ENCODE data around the gene STK24. TPM values are rescaled to one million over a fixed set of nuclear protein-coding genes. Genes with fewer than 3 reads are reported as not detected.
"Not testable (repeated sequence)": the region's sequence is repeated elsewhere in the genome, so short reads cannot be mapped to it uniquely, and the experiment has no call there.

STK24 gene
- total and polyA plus RNA-seq, 5 donors, result 44.9 to 66.9 (median 62.2) TPM

GRCh38 chr13:98569494-98570367 is 7.2 kb downstream of the STK24 start:
- intact Hi-C loops (cut with DNase I), result loop anchor here (5.0 to 10.0 kb wide), 5 partner anchors 65 to 115 kb away; no protein-coding TSS in a partner anchor
- H3K9me3 ChIP-seq (ENCODE audit: control insufficient read depth, low read length); H3K4me3 ChIP-seq (ENCODE audit: low read length); ATAC-seq; DNase-seq; H3K27me3 ChIP-seq (ENCODE audit: control insufficient read depth, insufficient read depth); H3K27ac ChIP-seq (ENCODE audit: low read length): not testable (repeated sequence)
- H3K4me1 ChIP-seq (ENCODE audit: control insufficient read depth, insufficient read depth, low read length), result peaks cover 32% of the 10 kb centered on the region
- WGBS, result 84% methylated on average over 17 of the region's 17 CpGs

DNA sequence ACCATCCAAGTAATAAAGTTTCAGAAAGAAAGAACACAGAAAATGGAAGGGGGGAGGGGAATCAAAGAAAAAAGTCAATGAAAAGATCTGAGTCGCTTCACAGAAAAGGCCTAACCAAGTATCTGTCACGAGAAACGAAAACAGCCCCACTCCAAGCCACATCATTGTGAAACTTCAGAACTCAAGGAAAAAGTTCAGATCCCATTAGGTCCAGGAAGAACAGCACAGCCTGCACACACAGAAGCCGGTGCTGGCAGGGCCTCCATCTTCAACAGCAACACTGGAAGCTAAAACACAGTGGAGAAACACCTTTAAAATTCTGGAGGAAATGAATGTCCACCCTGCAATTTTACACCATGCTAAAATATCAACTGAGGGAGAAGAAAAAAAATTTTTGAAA is 8.0 kb downstream of the STK24 start:
- WGBS, result 91% methylated on average over 4 of the region's 4 CpGs
- H3K4me3 ChIP-seq (ENCODE audit: low read length), result no peak overlapping the region
- H3K4me1 ChIP-seq (ENCODE audit: control insufficient read depth, insufficient read depth, low read length), result peaks cover 34% of the 10 kb centered on the region
- no peaks in the 10 kb centered on the region for H3K27me3 ChIP-seq (ENCODE audit: control insufficient read depth, insufficient read depth)
- H3K9me3 ChIP-seq (ENCODE audit: control insufficient read depth, low read length), result no peaks in the 10 kb centered on the region
- ATAC-seq (no peak), DNase-seq (no peak)
- intact Hi-C loops (cut with DNase I), result loop anchor here in 1 of 4 donors (10.0 kb wide), 1 partner anchor 64 kb away; no protein-coding TSS in a partner anchor
- no peak overlapping the region for H3K27ac ChIP-seq (ENCODE audit: low read length)

DNA sequence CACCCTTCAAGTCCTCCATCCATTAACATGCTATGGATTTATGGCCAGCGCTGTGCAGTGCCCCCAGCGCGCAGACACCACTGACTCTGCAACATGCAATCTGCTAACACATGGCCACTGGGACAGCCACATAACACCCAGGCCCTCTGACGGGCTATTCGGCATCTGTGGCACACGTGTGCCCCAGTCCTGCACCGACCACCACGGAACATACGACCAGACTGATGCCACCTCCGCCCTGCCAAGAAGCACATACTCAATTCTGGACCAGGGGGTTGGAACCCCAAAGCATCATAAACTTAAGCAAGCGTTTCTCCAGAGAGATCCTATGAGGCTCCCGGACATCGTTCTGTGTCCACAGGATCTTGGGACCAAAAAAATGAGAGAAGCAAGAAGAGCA is 9.8 kb downstream of the STK24 start:
- intact Hi-C loops (cut with DNase I), result loop anchor here in 1 of 4 donors (10.0 kb wide), 1 partner anchor 62 kb away; no protein-coding TSS in a partner anchor
- WGBS, result 98% methylated on average over 13 of the region's 13 CpGs

GRCh38 chr13:98565726-98566565 is 11.0 kb downstream of the STK24 start:
- peak; percentile 49 to 80 (median 74) for DNase-seq
- peak; percentile 83 to 90 for ATAC-seq
- H3K4me1 ChIP-seq (ENCODE audit: control insufficient read depth, insufficient read depth, low read length), result peaks cover 29% of the 10 kb centered on the region
- intact Hi-C loops (cut with DNase I), result loop anchor here in 1 of 4 donors (10.0 kb wide), 1 partner anchor 61 kb away; no protein-coding TSS in a partner anchor
- no peaks in the 10 kb centered on the region for H3K27me3 ChIP-seq (ENCODE audit: control insufficient read depth, insufficient read depth)
- H3K9me3 ChIP-seq (ENCODE audit: control insufficient read depth, low read length), result no peaks in the 10 kb centered on the region
- no peak overlapping the region for H3K4me3 ChIP-seq (ENCODE audit: low read length)
- WGBS, result 31% methylated on average over 18 of the region's 18 CpGs
- peak overlapping the region; percentile 61 for H3K27ac ChIP-seq (ENCODE audit: low read length)

More for the DNA sequence above, 9.8 kb downstream of the STK24 start:
- Histone ChIP-seq H3K9me3 (ENCODE audit: control insufficient read depth, low read length) (no peaks in the 10 kb centered on the region), H3K4me3 (ENCODE audit: low read length) (no peak overlapping the region), H3K4me1 (ENCODE audit: control insufficient read depth, insufficient read depth, low read length) (peaks cover 38% of the 10 kb centered on the region), H3K27ac (ENCODE audit: low read length) (no peak overlapping the region), H3K27me3 (ENCODE audit: control insufficient read depth, insufficient read depth) (no peaks in the 10 kb centered on the region)
- no peak for ATAC-seq
- no peak for DNase-seq

GRCh38 chr13:98564204-98564603 is 12.7 kb downstream of the STK24 start:
- Histone ChIP-seq H3K27ac (ENCODE audit: low read length) (peak overlapping the region; percentile 15), H3K4me3 (ENCODE audit: low read length) (no peak overlapping the region), H3K27me3 (ENCODE audit: control insufficient read depth, insufficient read depth) (no peaks in the 10 kb centered on the region), H3K9me3 (ENCODE audit: control insufficient read depth, low read length) (no peaks in the 10 kb centered on the region), H3K4me1 (ENCODE audit: control insufficient read depth, insufficient read depth, low read length) (peaks cover 29% of the 10 kb centered on the region)
- intact Hi-C loops (cut with DNase I), result loop anchor here in 1 of 4 donors (10.0 kb wide), 1 partner anchor 59 kb away; no protein-coding TSS in a partner anchor
- ATAC-seq (no peak), DNase-seq (no peak)
- 78% methylated on average over 9 of the region's 9 CpGs for WGBS

- 35% methylated on average over 6 of the region's 6 CpGs for WGBS
- intact Hi-C loops (cut with DNase I), result loop anchor here in 1 of 4 donors (10.0 kb wide), 1 partner anchor 58 kb away; no protein-coding TSS in a partner anchor
Observed at GRCh38 chr13:98563071-98563470, 13.8 kb downstream of the STK24 start.

DNA sequence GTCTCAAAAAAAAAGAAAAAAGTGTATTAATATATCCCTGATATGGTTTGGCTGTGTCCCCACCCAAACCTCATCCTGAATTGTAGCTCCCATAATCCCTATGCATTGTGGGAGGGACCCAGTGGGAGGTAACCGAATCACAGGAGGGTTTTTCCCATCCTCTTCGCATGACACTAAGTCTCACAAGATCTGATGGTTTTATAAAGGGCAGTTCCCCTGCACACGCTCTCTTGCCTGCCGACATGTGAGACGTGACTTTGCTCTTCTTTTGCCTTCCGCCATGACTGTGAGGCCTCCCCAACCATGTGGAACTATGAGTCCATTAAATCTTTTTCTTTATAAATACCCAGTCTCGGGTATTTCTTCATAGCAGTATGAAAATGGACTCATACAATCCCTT is 17.7 kb downstream of the STK24 start:
- no peak for ATAC-seq
- WGBS, result 95% methylated on average over 7 of the region's 7 CpGs
- H3K4me1 ChIP-seq (ENCODE audit: control insufficient read depth, insufficient read depth, low read length), result peaks cover 23% of the 10 kb centered on the region
- no peaks in the 10 kb centered on the region for H3K27me3 ChIP-seq (ENCODE audit: control insufficient read depth, insufficient read depth)
- H3K27ac ChIP-seq (ENCODE audit: low read length), result no peak overlapping the region
- intact Hi-C loops (cut with DNase I), result no loop called here
- H3K4me3 ChIP-seq (ENCODE audit: low read length), result no peak overlapping the region
- DNase-seq, result no peak
- no peaks in the 10 kb centered on the region for H3K9me3 ChIP-seq (ENCODE audit: control insufficient read depth, low read length)

More at GRCh38 chr13:98563071-98563470, 13.8 kb downstream of the STK24 start:
- no peaks in the 10 kb centered on the region for H3K9me3 ChIP-seq (ENCODE audit: control insufficient read depth, low read length)
- no peak for DNase-seq
- no peak overlapping the region for H3K4me3 ChIP-seq (ENCODE audit: low read length)
- ATAC-seq, result no peak
- no peaks in the 10 kb centered on the region for H3K27me3 ChIP-seq (ENCODE audit: control insufficient read depth, insufficient read depth)
- peaks cover 32% of the 10 kb centered on the region for H3K4me1 ChIP-seq (ENCODE audit: control insufficient read depth, insufficient read depth, low read length)
- H3K27ac ChIP-seq (ENCODE audit: low read length), result no peak overlapping the region

GRCh38 chr13:98557937-98558792 is 18.7 kb downstream of the STK24 start:
- H3K4me3 ChIP-seq (ENCODE audit: low read length), result no peak overlapping the region
- H3K4me1 ChIP-seq (ENCODE audit: control insufficient read depth, insufficient read depth, low read length), result peaks cover 26% of the 10 kb centered on the region
- H3K9me3 ChIP-seq (ENCODE audit: control insufficient read depth, low read length), result no peaks in the 10 kb centered on the region
- ATAC-seq (no peak), DNase-seq (no peak)
- no peaks in the 10 kb centered on the region for H3K27me3 ChIP-seq (ENCODE audit: control insufficient read depth, insufficient read depth)
- intact Hi-C loops (cut with DNase I), result no loop called here
- H3K27ac ChIP-seq (ENCODE audit: low read length), result no peak overlapping the region
- WGBS, result 76% methylated on average over 10 of the region's 10 CpGs

DNA sequence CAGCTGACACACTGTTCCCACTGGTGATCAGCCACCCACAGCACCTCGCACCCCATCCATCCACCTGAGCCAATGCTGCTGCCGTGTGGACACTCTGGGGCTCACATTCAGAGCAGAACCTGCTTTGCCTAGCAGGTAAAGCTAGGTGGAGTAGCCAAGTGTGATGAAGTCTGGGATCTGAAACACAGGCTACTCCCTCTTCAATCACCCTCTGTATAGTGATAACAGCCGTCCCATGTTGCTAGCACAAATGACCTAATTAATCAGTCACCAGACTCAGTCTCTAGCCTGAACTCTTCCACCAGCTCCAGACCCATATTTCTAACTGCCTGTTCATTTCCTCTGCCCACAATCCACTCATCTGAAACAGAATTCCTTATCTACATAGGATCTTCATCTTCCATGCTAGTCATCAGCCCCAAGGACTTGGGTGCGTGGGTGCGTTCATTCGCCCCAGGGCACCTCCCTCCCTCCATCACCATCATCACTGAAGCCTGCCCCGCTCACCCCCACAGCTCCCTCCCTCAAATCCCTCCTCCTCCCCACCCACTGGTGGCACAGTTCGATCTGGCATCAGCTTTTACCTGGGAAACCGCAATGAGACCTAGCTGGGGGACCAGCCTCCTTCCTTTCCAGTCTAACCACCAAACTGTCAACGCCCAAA is 19.8 kb downstream of the STK24 start:
- intact Hi-C loops (cut with DNase I), result no loop called here
- no peak for DNase-seq
- Histone ChIP-seq H3K27ac (ENCODE audit: low read length) (no peak overlapping the region), H3K4me1 (ENCODE audit: control insufficient read depth, insufficient read depth, low read length) (peaks cover 23% of the 10 kb centered on the region), H3K4me3 (ENCODE audit: low read length) (no peak overlapping the region), H3K9me3 (ENCODE audit: control insufficient read depth, low read length) (no peaks in the 10 kb centered on the region), H3K27me3 (ENCODE audit: control insufficient read depth, insufficient read depth) (no peaks in the 10 kb centered on the region)
- ATAC-seq, result peak; percentile 10 to 21
- WGBS, result 83% methylated on average over 10 of the region's 10 CpGs
